HG02852 (cell line): ENCODE measurements around the gene EYS.

Experiments used
- ATAC-seq: cut with Tn5 transposase; IDR thresholded peaks from one replicate; pipeline ENCODE4 v1.9.1; 2021; ENCODE audit warnings: mild to moderate bottlenecking, moderate library complexity; ENCODE audit not compliant: unreplicated experiment

The EYS gene

DNA sequence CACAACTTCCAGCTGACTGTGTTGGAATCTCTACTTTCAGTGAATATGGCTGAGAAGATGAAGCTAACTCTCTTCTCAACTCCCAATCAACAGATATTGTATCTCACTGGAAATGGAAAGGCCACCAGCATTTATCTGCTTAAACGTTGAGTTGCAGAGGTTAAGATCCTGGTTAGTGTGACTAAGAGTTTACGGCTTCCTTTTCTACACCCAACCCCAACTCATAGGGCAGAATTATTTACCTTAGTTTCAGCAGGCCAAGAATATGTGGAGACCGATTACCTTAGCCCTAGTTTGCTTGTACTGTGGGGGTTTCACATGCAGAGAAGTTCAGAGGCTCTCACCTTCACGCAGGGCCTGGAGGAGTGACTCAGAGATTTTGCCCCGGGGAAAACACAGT is 1026.6 kb downstream of the EYS start:
- no peak for ATAC-seq

DNA sequence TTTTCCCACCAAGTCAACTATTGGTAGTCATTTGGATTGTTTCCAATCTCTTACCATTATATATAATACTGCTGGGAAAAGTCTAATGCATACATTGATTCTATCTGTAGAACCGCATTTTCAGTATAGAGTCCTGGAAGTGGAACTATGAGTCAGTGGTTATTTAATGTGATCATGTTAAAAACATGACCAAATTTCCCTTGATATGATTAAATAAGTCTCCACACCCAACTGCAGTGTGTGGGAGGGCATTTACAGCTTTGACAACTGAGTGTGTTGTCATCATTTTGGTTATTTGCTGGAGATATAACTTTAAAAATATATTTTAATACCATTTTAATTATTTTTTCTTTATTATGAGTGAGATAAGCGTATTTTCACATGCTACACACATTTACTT is 1027.6 kb downstream of the EYS start:
- no peak for ATAC-seq

DNA sequence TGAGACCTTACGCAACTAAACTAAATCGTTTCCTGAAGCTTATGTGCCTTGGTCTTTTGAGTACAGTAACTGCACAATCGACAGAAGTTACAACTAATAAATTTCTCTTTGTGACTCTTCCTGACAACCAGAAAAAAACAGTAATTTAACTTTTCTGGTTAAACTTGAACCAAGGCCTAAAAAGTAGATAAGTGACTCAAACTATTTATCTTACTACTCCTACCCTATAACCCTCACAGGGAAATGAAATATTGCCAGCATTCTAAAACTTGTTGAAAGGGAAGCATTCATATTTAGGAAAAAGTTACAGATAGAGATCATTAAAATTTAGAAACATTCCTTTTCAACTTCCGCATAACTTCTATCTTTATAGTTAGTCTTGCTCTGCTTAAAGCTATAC is 1034.4 kb downstream of the EYS start:
- ATAC-seq = no peak

DNA sequence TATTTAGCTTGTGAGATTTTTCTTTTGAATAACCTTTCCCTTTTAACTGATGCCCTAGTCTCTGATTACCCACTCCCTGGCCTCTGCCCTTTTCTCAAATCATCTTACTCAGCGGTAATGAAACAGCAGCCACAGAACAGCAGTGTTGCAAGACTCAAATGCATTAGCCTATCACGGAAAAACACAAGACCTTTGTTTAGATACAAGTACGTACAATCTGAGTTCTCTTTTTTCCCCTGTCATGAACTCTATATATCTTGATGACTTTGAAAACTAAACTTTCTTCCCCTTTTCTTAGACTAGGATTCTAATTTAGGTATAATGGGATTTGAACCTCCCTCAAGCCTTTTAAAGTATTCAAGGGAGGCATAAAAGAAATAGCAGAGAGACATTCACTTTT is 1034.9 kb downstream of the EYS start:
- no peak for ATAC-seq

DNA sequence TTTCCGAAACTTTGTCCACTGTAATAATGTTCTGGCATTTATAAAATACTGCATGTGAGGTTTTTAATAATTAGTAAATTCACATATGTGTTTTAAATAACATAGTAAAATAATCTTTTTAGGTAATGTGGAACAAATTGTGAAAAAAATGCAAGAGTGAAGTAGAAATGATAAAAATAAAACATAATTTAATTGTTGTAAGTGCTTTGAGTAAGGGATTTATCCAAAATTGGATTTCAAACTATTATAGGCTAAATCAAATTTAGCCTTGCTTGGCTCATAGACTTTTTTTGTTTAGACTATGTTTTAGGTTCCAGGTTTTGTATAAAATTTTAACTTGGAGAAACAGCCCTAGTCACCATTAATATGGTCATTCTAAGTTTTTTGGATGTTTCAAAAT is 1041.9 kb downstream of the EYS start:
- ATAC-seq = no peak

DNA sequence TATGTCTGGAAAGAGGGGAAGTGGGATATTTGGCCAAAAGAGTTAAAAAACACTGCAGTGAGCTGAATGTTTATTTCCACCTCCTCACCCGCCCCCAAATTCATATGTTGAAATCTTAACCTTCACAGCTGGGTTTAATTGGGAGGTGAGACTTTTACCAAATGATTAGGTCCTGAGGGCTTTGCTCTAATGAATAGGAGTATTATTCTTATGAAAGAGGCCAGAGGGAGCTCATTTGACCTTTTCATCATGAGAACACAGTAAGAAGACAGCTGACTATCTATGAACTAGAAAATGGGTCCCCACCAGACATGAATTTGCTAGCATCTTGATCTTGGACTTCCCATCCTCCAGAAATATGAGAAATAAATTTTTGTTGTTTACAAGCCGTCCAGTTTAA is 1042.5 kb downstream of the EYS start:
- no peak for ATAC-seq

DNA sequence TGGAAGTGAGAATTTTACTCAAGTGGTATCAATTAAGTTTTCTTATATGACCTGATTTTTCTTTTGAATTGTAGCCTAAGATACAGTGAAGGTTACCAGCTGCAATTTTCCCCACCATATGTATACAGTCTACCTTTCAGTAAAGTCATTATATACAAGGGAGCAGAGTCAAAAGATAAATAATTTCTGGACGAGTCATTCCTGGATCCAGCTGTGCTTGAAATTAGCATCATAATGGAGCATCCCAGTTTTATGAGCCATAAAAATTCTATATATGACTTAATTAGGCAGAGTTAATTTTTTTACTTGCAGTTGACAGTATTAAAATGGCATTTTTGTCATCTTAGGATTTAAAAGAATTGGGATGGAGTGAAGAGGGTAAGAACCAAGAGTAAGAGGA is 1063.0 kb downstream of the EYS start:
- no peak for ATAC-seq

DNA sequence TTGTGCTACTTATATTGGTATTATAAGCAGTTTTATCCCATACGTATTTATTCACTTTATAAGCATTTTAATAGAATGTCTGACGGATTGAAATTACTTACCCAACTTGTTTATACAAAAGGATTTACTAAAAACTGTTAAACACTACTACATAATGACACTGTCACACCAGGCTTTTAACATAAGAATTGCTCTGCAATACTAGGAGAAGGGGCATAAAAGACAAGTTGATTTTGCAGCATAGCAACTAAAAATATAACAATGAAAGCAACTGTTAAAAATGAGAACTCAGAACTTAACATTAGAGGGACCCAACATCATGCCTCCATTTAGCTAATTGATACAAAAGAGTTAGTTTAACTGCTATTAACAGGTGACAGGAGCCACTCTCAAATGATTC is 1076.1 kb downstream of the EYS start:
- ATAC-seq = no peak

DNA sequence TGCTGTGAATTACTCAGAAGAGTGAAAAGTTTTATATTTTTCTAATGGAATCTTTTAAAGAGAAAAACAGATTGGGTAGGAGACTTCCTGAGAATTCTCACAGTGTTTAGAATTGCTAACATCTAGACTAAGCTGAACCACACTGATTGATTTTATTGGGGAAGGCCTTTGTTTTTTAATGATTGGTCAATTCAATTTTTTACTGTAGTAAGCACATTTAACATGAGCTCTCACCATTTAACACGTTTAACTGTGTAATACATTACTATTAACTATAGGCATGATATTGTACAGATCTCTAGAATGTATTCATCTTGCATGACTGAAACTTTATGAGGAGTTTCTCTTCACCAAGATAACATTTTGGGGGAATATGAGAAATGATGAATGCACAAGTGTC is 1084.1 kb downstream of the EYS start:
- ATAC-seq = no peak

DNA sequence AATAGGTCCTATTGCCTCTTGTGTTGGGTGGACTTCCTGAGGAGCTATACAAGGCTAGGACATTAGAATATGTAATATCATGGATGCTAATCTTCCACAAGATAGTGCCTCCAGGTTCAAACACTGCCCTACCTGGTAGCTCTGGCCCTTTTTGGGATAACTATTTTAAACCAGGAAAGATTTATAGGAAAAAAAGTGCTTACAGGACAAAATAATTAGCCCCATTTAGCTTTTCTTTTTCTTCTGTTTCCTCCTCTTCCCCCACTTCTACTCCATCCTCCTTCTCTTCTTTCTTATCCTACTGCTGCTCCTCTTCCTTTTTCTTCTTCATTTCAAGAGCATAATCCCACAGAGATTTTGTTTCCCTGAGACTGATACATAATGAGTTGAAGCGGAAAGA is 1104.0 kb downstream of the EYS start:
- no peak for ATAC-seq

DNA sequence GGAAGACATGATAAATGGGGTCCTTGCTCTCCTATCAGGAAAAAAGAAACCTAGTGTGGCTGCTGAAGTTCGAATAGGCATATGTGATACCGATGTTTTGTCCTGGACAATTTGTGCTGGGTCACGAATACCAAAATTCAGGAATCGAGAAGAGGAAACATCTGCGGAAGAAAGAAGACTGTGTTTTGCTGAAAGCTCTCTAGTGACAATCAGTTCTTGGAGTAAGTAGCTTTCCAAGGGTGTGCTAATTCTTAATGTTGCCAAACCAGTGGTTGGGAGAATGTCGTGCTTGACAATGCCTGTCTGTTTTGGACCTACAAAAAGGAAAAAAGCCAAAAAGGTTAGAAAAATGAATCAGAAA is 1115.4 kb downstream of the EYS start:
- ATAC-seq = no peak

DNA sequence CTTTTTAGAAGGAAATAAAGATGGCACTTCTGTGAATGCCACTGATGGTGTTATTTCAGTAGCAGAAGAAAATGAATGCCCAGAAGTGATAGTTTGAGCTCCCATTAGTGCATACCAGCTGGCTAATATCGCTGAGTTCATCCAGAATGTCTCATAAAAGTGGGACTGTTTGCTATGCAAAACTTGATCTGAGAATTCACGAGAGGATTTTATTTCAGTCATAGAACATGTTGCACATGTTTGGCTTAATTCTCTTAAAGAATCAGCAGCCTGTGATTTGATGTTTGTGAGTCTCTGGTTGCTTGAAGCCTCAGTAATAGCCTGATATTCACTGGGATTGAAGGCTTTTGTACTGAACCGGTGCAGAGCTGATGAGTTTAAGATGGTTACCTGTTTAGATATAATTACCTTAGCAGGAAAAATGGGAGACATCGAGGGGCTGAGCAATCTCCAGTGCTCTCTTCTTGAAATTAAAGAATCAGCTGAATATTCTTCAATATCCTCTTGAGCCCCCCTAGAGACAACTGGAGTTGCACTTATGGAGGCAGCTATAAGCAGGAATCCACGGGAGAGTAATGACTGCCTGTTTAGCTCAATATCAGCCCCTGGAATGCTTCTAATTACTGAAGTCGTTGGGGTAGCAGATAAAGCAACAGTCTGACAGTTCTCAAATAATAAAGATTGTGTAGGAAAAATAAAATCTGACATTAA is 1115.9 kb downstream of the EYS start:
- ATAC-seq = no peak

DNA sequence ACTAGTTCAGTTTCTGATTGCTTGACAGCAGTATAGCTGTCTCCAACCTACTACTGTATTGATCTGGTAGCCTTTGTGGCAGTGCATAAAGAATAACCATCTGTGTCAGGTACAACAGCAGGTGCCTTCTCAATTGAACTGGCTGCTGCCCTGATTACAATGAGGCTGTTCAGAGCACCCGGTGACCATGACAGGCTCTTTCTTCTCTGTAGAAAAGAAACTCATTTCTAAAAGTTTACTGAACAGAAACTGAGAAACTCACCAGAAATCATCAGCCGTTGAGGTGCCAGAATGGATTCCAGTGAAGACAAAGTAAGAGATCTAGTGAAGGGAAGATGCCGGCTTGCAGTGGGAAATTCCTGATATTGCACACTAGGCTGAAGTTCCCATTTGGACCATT is 1117.1 kb downstream of the EYS start:
- no peak for ATAC-seq

DNA sequence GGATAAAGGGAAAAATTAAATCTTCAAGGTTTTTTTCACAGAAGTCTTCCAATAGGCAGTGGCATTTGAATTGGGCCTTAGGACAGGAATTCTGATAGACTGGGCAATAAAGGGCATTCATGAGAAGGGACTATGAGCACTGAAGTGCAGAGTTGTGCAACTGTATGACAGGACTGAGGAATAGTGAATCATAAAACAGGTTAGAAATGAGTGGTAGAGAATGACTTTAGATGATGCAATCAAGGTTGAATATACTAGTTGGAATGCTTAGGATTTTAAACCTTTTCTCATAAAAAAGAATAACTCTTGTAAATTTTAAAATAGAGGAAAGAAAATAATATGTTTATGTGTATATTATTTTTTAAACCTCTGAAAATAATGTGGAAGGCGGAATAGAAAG is 1126.7 kb downstream of the EYS start:
- no peak for ATAC-seq

DNA sequence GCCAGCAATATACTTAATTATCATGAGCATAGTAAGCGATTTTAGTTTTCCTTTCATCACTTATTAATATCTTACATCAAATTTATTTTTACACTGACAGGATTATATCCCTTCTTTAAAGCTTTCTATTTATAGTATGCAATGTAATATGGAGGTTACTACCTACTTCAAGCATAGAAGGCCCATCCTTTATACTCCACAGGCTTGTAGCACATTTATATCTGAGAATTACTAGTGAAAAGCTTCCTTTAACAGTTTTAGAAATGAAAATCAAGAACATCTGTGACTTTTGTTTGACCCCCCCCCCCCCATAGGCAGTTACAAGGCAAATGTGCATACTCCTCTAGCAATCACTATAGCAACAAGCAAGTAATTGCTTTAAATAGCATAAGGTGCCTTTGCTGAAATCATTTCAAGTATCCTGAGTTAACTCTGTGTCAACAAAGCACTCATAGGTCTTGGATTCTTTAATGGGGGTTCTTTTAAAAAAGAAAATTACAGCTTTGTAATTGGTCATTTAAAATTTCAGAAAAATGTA is 1153.7 kb downstream of the EYS start:
- no peak for ATAC-seq

DNA sequence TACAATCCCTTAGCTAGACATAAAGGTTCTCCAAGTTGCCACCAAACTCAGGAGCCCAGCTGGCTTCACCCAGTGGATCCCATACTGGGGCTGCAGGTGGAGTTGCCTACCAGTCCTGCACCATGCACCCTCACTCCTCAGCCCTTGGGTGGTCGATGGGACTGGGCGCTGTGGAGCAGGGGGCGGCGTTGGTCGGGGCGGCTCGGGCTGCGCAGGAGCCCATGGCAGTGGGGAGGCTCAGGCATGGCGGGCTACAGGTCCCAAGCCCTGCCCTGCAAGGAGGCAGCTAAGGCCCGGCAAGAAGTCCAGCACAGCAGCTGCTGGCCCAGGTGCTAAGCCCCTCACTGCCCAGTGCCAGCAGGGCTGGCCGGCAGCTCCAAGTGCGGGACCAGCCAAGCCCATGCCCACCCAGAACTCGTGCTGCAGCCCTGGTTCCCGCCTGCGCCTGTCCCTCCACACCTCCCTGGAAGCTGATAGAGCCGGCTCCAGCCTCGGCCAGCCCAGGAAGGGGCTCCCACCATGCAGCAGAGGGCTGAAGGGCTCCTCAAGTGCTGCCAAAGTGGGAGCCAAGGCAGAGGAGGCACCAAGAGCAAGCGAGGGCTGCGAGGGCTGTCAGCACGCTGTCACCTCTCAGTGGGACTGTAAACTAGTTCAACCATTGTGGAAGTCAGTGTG is 1159.3 kb downstream of the EYS start:
- ATAC-seq = no peak

DNA sequence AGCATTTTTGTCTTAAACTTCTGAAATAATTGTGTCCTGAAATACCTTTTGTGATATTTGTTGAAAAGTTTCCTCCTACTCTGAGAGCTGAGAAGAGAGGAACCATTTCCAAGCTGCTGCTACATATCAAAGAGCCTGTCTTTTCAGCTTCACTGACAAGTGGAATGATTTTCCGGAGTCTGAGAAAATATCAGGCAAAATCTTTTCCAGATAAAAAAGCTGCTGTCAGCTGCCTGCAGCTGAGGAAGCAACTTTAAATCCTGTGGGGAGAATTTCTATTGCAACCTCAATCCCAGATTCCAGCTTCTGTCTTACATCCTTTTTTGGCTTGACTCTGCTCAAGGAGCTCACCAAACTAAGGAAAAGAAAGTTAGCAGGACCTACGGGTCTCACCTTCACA is 1167.1 kb downstream of the EYS start:
- ATAC-seq = no peak

DNA sequence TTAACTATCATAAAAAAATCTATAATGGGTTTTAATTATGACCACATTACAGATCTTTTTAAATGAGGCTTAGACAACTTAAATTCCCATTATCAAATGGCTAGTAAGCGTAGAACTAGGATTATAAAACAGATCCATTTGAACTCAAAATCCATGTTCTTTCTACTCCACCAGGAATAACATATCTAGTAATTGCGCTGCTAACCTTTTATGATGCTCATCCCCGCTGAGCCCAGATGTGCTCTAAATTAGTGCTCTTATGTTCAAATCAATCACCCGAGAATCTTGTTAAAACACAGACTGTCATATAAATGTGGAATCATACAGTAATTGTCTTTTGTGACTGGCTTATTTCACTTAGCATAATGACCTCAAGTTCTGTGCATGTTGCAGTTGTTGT is 1168.3 kb downstream of the EYS start:
- no peak for ATAC-seq

DNA sequence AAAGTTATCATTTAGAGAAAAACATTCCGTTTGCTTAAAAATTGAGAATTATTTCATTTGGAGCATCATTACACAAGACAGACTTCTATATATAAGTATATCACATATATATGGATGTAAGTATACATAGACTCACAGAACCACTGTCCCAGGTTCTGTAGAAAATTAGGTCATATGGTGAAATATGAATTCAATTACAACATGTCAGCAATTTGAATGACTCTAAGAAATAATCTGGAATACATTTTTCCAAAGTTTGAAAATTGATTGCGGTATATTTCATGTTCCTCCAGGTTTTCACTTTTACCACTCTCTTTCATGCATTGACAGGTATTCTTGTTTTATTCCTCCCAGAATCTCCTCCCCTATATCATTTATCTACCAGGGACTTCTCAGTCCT is 1179.1 kb downstream of the EYS start:
- ATAC-seq = no peak

DNA sequence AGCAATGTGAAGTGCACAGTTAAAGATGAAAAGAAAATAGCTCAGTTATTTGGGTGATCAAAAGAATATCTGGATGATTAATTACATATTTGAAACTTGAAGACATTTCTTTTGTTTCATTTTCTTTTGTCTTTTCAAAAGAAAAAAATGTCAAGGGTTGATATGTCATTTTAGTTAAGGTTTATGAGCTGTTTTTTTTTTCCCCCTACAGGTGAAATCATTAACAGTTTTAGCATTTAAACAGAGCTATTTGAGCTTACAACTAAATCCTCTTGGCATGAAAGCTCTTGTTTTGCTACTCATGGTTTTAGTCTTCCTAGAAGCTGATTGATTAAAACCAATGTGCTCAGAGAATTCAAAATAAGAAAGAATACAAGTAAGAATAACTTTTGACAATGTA is 1184.2 kb downstream of the EYS start:
- ATAC-seq = no peak

DNA sequence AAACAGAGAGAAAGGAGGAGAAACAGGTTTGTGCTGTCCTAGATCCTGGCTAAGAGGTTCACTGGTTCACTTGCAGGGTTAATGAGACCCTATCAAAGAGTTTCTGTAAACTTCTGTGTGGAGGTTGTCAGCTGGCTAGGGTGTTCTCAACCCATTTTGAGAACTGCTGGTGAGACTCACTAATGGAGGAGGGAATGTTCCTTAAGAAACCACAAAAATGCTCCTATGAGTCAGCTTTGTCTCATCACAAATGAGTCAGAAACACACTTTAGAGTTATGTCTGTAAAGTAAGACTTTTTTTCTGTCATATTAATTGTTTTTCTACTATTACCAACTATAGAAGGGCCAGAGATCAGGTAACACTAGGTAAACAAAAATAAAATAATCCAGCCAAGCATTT is 1187.0 kb downstream of the EYS start:
- ATAC-seq = peak; percentile 91

DNA sequence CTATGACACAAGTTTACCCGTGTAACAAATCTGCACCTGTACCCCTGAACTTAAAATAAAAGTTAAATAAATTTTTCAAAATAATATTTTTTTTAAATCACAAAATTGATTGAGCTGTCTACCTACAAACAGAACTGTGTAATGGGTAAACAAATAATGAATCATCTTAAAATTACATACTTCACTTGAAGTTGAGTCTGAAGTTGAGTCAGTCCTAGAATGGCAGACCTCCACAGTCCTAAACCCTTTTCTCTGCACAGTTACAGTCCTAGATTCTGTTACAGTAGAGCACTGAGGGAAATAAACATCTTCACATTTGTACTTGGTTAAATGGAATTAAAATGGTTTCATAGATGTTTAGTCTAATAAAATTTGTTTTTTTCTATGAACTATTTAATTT is 1190.6 kb downstream of the EYS start:
- ATAC-seq = no peak

DNA sequence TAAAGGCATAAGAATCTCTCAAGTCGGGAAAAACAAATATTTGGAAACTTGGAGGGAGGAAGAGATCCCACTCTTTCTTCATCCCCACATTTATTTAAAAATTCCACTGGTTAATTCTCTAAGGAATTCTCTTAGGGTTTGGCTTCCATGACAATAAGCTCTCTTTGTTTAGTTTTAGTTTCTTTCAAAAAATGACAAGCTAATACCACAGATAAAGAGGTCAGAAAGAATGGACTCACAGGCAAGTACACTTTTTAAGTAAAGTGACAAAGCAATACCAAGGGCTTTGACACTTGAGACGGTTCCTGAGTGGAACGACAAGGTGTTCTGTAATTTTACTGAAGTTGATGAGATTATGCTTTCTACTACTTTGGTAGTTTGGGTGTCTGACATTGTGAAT is 1199.4 kb downstream of the EYS start:
- ATAC-seq = no peak
